CD1c-positive myeloid dendritic cell (primary cell): ENCODE measurements around the gene EIF4E.
"Not testable (repeated sequence)": the region's sequence is repeated elsewhere in the genome, so short reads cannot be mapped to it uniquely, and the experiment has no call there.

ENCODE experiments used
- DNase-seq: peaks from one replicate; pipeline ENCODE4 v3.0.0-alpha.2; 2016; ENCODE audit errors: extremely low spot score

Gene EIF4E, protein sequence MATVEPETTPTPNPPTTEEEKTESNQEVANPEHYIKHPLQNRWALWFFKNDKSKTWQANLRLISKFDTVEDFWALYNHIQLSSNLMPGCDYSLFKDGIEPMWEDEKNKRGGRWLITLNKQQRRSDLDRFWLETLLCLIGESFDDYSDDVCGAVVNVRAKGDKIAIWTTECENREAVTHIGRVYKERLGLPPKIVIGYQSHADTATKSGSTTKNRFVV

GRCh38 chr4:98928505-98929340 lies at the start of gene EIF4E:
EIF4E (minus strand) TSS chr4:98929133; CDS start chr4:98929112, 21 bp downstream.
- peak; percentile 99 for DNase-seq

- no peak for DNase-seq
Observed at GRCh38 chr4:98977557-98977956, 48.6 kb upstream of the EIF4E start.

- no peak for DNase-seq
Observed at GRCh38 chr4:98976716-98977115, 47.8 kb upstream of the EIF4E start.

GRCh38 chr4:98969878-98970785 lies 41.2 kb upstream of the EIF4E start:
- DNase-seq, result peak; percentile 11

- DNase-seq, result no peak
Observed at GRCh38 chr4:98967786-98968329, 38.9 kb upstream of the EIF4E start.

DNA sequence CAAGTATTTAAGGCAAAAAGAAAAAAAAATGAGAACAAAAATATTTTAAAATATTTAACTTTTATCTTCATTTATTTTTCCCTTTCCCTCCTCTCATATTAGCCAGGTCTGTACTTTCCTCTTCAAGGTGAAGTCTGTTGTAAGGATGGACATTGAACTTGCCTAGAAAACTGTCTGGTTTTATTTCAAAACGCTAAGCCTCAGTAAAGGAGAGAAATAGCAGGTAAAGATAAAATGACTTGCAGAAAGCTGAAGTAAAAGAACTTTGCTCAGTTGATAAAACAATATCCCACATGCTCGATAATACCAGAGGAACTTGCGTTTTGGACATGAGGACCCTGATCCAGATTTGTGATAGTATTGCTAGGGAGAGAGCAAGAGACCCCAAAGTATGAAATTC lies 38.0 kb upstream of the EIF4E start:
- no peak for DNase-seq

DNA sequence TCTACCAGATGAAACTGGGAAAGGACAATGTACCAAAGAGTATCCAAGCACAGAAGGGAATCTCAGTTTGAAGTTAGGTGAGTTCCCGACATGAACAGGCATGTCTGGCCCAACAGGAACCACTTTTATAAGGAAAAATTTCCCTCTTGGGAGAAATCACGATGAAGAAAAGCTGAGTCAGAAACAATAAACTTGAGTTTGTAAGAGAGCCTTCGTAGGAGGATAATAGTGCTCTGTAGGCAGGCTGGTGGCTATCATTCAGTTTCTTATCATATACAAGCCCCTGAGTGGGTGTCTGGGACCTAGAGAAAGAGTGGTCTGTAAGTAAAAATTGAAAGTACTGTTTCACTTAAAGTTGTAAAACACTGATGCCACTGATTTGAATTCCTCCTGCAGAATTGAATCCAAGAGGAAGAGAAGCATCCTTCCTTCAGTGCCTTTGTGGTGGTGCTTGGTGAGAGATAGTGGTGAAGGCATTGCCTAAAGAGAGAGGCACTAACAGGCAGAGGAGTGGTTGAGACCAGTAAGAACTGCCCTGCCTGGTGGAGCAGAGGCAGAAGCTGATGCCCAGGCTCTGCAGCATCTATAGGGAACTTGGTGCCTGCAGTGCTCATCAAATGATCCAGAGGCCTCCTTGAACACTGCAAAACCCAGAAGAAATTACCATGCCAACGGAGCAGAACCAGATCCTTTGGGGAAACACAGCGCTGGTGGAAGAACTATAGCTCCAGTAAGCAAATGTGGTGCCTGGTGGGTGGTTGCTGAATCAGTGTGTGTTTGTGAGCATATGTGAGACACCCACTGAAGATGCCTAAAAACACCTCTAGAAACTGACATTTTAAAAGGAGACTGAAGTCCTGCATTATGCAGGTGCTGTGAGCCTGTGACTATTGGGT lies 34.9 kb upstream of the EIF4E start:
- DNase-seq, result no peak

DNA sequence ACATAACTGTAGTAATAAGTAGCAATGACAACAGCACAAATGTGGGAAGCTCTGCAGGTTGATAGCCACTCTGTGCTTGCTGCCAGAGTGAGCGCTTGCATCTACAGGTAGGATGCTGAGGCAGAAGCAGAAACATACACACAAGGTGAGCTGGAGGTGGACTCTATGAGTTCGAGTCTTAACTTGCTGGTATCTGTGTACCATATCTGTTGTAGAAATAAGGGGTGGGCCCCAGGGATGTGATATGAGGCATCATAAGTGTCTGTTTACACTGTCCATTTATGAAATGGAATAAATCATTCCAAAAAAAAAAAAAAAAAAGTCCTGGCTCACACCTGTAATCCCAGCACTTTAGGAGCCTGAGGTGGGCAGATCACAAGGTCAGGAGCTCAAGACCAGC lies 32.8 kb upstream of the EIF4E start:
- no peak for DNase-seq

DNA sequence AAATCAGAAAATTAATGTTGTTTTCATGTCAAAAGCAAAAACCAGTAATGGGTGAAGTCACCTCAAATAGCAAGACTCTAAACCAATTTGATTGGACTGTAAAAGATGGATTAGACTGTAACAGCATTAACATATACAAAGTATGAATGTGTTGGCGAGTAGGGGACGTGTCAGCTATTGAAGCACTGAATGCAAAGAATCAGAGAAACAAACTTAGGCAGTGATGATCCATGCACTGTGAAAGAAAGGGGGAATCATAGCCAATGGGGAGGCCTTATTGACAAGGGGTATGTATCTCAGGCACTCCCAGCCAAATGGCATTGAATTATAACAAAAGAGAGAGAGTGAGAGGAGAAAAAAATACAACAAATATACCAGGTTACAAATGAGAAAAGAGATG lies 30.5 kb upstream of the EIF4E start:
- no peak for DNase-seq

- no peak for DNase-seq
Observed at GRCh38 chr4:98958065-98958464, 29.1 kb upstream of the EIF4E start.

- no peak for DNase-seq
Observed at GRCh38 chr4:98955229-98955628, 26.3 kb upstream of the EIF4E start.

DNA sequence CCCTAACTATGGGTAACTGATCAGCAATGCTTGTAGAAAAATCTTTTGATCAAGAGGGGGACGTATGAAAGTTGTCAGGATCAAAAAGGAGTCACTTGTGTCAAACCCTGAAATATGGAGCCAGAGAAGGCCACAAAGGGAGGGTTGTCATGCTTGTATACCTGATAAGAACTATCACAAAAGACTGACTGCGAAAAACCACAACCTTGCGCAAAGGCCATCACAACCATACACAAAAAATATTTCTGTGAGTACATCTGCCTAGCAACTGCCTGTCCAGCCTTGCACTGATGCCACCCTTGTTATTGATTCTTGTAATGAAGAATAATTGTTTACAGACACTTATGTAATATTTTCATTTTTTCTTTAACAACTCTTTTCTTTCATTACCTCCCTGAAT lies 22.8 kb upstream of the EIF4E start:
- DNase-seq, result no peak

DNA sequence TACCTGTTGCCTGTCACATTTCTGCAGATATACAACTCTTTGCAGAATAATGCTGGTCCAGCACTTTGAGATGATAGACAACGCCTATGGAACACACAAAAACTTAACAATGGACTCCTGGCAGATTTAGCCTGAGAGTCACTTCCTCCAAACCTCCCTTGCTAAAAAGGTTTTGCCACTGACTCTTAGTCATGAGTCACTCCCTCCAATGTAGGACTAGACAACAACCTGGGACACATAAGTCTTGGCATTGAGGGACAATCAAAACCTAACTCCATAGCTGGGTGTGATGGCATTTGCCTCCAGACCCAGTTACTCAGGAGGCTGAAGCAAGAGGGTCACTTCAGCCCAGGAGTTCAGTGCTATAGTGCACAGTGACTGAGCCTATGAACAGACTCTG lies 22.0 kb upstream of the EIF4E start:
- DNase-seq, result no peak

GRCh38 chr4:98946359-98946758 lies 17.4 kb upstream of the EIF4E start:
- DNase-seq, result no peak

DNA sequence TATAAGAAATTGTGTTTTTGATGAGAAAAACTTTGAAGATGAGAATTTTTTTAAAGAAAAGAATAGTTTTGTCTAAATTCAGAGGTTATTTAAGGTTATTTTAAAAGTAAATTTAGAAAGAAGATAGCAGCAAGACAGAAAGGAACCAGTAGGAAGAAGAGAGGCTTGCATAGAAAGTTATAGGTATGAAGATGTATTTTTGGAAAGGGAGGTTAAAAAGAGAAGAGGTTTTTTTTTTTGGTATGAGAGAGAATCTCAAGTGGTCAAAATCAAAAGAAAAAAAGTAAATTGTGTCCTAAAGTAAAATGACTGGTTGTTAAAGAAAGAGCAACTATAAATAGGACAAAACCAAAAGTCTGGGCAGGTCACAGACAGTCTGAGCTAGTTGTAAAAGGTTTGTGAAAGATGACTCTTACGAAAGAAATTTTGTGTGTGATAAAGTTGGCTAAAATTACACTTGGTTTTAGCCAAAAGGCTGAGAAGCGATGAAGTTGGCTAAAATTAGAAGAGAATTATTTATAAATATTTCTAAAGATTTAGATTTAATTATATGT lies 16.4 kb upstream of the EIF4E start:
- no peak for DNase-seq

- DNase-seq, result peak; percentile 61
Observed at GRCh38 chr4:98939892-98940298, 11.0 kb upstream of the EIF4E start.

DNA sequence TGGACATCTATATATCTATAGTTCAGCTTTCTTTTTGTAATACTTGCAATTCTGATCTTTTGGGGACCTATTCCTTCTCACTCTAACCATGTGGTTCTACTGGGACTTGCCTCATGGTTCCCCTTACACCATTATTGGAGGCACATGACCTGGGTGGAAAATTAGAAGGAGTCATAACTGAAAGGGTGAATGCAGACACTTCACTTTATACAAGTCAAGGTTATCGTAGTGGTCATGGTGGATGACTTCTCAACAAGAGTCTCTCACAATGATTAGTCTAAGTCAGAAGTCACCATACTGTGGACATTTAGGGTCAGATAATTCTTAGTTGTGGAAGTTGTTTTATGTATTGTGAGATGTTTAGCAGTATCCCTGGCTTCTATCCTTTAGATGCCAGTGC lies 10.5 kb upstream of the EIF4E start:
- DNase-seq, result peak; percentile 14

GRCh38 chr4:98937986-98938720 lies 9.2 kb upstream of the EIF4E start:
- DNase-seq, result no peak

DNA sequence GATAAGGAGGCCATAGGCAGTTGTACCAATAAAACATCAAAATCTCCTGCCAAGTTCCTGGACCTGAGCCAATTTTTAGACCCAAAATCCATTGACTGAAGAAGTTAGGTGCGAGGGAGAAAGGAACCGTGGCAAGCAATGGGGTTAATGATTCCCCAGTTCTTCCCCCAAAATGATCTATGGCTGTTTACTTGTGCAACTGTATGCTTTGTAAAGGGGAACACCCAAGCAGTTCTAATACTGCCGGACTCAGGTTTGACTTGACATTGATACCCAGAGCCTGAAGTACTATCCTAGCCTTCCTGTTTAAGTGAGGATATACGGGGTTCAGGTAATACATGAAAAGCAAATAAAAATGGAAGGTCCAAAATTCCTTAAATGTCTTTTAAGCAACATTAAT lies 6.7 kb upstream of the EIF4E start:
- no peak for DNase-seq

DNA sequence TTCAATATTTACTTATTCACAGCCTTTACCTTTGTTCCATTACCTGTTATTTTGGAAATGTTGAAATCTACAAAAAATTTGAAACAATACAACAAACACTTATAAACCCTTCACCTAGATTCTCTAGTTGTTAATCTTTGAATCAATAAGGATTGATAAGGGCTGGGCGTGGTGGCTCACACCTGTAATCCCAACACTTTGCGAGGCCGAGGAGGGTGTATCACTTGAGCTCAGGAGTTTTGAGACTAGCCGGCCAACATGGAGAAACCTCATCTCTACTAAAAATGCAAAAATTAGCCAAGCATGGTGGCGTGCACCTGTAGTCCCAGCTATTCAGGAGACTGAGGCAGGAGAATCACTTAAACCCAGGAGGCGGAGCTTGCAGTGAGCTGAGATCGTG lies 5.9 kb upstream of the EIF4E start:
- DNase-seq, result not testable (repeated sequence)
